ENCODE data around the gene NAXE.
A peak's percentile ranks its signal among the peaks of the same experiment; 100 is the strongest.

NAXE gene

GRCh38 chr1:156618853-156619581 lies 27.4 kb downstream of the NAXE start, which contains the start of gene HAPLN2:
TSS of gene HAPLN2 (plus strand) at chr1:156619415. CDS start at chr1:156623491, 4,076 bp downstream.
- Histone ChIP-seq H3K79me2 (no peaks in the 10 kb centered on the region), H3K9me3 (ENCODE audit: control insufficient read depth, low read length) (no peaks in the 10 kb centered on the region), H3K36me3 (ENCODE audit: control insufficient read depth, insufficient read depth, low read length) (no peaks in the 10 kb centered on the region), H2AFZ (peak within 1 kb of the TSS; percentile 60), H3K9ac (no peak within 1 kb of the TSS), H3K27ac (peak within 1 kb of the TSS; percentile 41), H3K4me2 (ENCODE audit: low read length) (no peak within 1 kb of the TSS), H3K27me3 (ENCODE audit: control insufficient read depth, insufficient read depth, low read length) (no peaks in the 10 kb centered on the region), H3K4me1 (peaks cover 17% of the 10 kb centered on the region), H3K4me3 (ENCODE audit: low read depth, low read length) (no peak within 1 kb of the TSS)
- peak; percentile 20 for TF ChIP-seq CTCF (IDR thresholded peaks at IDR 0.05)

GRCh38 chr1:156619582-156619955 lies 28.0 kb downstream of the NAXE start:
- H3K27ac ChIP-seq = peak overlapping the region; percentile 41
- H3K9ac ChIP-seq = no peak overlapping the region

DNA sequence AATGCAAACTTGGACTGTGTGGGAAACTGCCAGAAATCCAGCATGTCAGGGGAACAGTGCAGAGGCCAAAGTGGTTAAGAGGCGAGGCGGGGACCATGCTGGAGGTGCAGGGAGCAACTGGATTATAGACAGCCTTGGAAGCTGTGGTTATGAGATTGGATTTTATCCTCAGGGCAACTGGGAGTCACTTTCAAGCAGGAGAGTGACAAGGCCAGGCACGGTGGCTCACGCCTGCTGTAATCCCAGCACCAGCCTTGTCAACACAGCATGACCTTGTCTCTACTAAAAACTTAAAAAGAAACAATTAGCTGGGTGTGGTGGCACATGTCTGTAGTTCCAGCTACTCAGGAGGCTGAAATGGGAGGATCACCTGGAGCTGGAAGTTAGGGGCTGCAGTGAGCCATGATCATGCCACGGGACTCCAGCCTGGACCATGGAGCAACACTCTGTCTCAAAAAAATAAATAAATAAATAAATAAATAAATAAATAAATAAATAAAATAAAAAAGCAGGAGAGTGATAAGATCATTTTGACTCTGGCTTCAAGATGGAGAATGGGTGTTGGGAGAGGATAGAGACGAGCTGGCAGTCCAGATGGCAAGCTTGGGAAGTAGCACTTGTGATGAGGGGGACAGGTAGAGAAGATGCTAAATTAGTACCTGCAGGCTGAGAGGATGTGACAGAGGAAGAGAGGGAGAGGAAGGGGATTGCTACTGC lies 31.2 kb downstream of the NAXE start:
- Histone ChIP-seq H3K4me1 (peaks cover 13% of the 10 kb centered on the region), H3K79me2 (no peaks in the 10 kb centered on the region), H3K27me3 (ENCODE audit: control insufficient read depth, insufficient read depth, low read length) (peaks cover 4% of the 10 kb centered on the region), H3K27ac (no peak overlapping the region), H3K36me3 (ENCODE audit: control insufficient read depth, insufficient read depth, low read length) (no peaks in the 10 kb centered on the region), H2AFZ (no peak overlapping the region), H3K4me3 (ENCODE audit: low read depth, low read length) (no peak overlapping the region), H3K9me3 (ENCODE audit: control insufficient read depth, low read length) (no peaks in the 10 kb centered on the region), H3K4me2 (ENCODE audit: low read length) (no peak overlapping the region), H3K9ac (no peak overlapping the region)
- TF ChIP-seq CTCF (IDR thresholded peaks at IDR 0.05) = no peak

More at GRCh38 chr1:156619582-156619955, 28.0 kb downstream of the NAXE start:
- Histone ChIP-seq H3K27me3 (ENCODE audit: control insufficient read depth, insufficient read depth, low read length) (no peaks in the 10 kb centered on the region), H3K4me3 (ENCODE audit: low read depth, low read length) (no peak overlapping the region), H2AFZ (no peak overlapping the region), H3K9me3 (ENCODE audit: control insufficient read depth, low read length) (no peaks in the 10 kb centered on the region), H3K4me1 (peaks cover 17% of the 10 kb centered on the region), H3K79me2 (no peaks in the 10 kb centered on the region), H3K4me2 (ENCODE audit: low read length) (no peak overlapping the region), H3K36me3 (ENCODE audit: control insufficient read depth, insufficient read depth, low read length) (no peaks in the 10 kb centered on the region)
- TF ChIP-seq CTCF (IDR thresholded peaks at IDR 0.05) = no peak

DNA sequence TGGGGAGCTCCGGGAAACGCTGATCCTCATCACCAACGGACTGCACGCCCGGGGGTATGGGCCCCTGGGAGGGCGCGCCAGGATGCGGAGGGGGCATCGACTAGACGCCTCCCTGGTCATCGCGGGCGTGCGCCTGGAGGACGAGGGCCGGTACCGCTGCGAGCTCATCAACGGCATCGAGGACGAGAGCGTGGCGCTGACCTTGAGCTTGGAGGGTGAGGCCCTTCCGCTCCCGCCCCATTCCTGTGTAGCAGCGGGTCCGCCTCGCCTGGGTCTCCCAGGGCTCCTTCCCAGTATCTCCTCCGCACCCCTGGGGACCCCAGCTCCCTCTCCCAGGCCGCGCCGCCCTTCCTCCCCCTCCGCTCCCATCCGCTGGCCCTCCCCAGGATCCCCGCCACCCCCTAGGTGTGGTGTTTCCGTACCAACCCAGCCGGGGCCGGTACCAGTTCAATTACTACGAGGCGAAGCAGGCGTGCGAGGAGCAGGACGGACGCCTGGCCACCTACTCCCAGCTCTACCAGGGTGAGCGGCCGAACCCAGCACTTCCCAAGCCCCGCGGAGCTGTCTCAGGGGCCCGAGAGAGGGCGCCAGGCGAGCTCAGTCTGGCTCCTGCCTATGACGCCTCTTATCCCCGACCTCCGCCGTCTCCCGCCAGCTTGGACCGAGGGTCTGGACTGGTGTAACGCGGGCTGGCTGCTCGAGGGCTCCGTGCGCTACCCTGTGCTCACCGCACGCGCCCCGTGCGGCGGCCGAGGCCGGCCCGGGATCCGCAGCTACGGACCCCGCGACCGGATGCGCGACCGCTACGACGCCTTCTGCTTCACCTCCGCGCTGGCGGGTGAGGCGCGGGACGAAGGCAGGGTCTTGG lies 32.6 kb downstream of the NAXE start:
- peaks cover 4% of the 10 kb centered on the region for H3K27me3 ChIP-seq (ENCODE audit: control insufficient read depth, insufficient read depth, low read length)
- H3K27ac ChIP-seq = peak overlapping the region; percentile 71

More for the DNA sequence above, 32.6 kb downstream of the NAXE start:
- Histone ChIP-seq H3K79me2 (no peaks in the 10 kb centered on the region), H3K9me3 (ENCODE audit: control insufficient read depth, low read length) (no peaks in the 10 kb centered on the region), H3K36me3 (ENCODE audit: control insufficient read depth, insufficient read depth, low read length) (no peaks in the 10 kb centered on the region), H2AFZ (peak overlapping the region; percentile 86), H3K4me2 (ENCODE audit: low read length) (peak overlapping the region; percentile 69), H3K9ac (no peak overlapping the region), H3K4me1 (peaks cover 11% of the 10 kb centered on the region), H3K4me3 (ENCODE audit: low read depth, low read length) (peak overlapping the region; percentile 47)
- peak; percentile 21 for TF ChIP-seq CTCF (IDR thresholded peaks at IDR 0.05)
